Neuronal stem cell (in vitro differentiated cells): ENCODE results near the gene CORO1C.

ENCODE experiments used
- DNase-seq: peaks from one replicate; pipeline ENCODE4 v3.0.0-alpha.2; 2013; ENCODE audit warnings: low spot score
- H2AFZ ChIP-seq: one replicate; pipeline ENCODE4 v1.6.1; 2013; ENCODE audit warnings: mild to moderate bottlenecking, low read length, inconsistent platforms
- H2AK5ac ChIP-seq: 2 replicates; pipeline ENCODE4 v1.6.1; 2013; ENCODE audit warnings: low read depth, mild to moderate bottlenecking, inconsistent platforms, low read length, moderate library complexity, mixed read lengths
- H2BK120ac ChIP-seq: 2 replicates; pipeline ENCODE4 v1.6.1; 2013; ENCODE audit warnings: low read depth, mild to moderate bottlenecking, inconsistent platforms, low read length, moderate library complexity, mixed read lengths
- H2BK12ac ChIP-seq: one replicate; pipeline ENCODE4 v1.6.1; 2013; ENCODE audit warnings: low read length, inconsistent platforms
- H2BK15ac ChIP-seq: 2 replicates; pipeline ENCODE4 v1.6.1; 2013; ENCODE audit warnings: mild to moderate bottlenecking, low read length, inconsistent platforms, mixed read lengths
- H2BK5ac ChIP-seq: one replicate; pipeline ENCODE4 v1.6.1; 2013; ENCODE audit warnings: inconsistent platforms, mild to moderate bottlenecking, low read length, moderate library complexity
- H3K14ac ChIP-seq: one replicate; pipeline ENCODE4 v1.6.1; 2013; ENCODE audit warnings: low read length, inconsistent platforms
- H3K18ac ChIP-seq: 2 replicates; pipeline ENCODE4 v1.6.1; 2013; ENCODE audit warnings: low read length, inconsistent platforms
- H3K23ac ChIP-seq: 2 replicates; pipeline ENCODE4 v1.6.1; 2013; ENCODE audit warnings: low read depth, mild to moderate bottlenecking, mixed read lengths, low read length, inconsistent platforms; ENCODE audit not compliant: poor library complexity
- H3K27ac ChIP-seq: replicated peaks from 3 replicates; pipeline ENCODE4 v1.5.1; 2013; ENCODE audit warnings: low read length, inconsistent platforms
- H3K27me3 ChIP-seq, 3 experiments: 2 replicates each; pipeline ENCODE4 v1.6.1; 2013; ENCODE audit warnings: low read length in 3 of 3, mild to moderate bottlenecking in 2 of 3, inconsistent platforms in 1 of 3, low read depth in 1 of 3, mixed read lengths in 1 of 3, moderate library complexity in 1 of 3; ENCODE audit not compliant: control insufficient read depth in 3 of 3, insufficient read depth in 3 of 3
- H3K36me3 ChIP-seq, 2 donors: replicated peaks in 1 of 2; 2 replicates each; pipeline ENCODE4 v1.6.1; 2013; ENCODE audit warnings: low read length in 2 of 2; ENCODE audit not compliant: control insufficient read depth in 2 of 2, insufficient read depth in 2 of 2
- H3K4ac ChIP-seq: 2 replicates; pipeline ENCODE4 v1.6.1; 2013; ENCODE audit warnings: inconsistent platforms, mild to moderate bottlenecking, low read length, moderate library complexity
- H3K4me1 ChIP-seq, 2 donors: 1 replicate in 1 of 2; 2 replicates in 1 of 2; pipeline ENCODE4 v1.6.1; 2013; ENCODE audit warnings: low read length in 2 of 2, low read depth in 1 of 2; ENCODE audit not compliant: control insufficient read depth in 2 of 2, insufficient read depth in 1 of 2
- H3K4me2 ChIP-seq: one replicate; pipeline ENCODE4 v1.6.1; 2013; ENCODE audit warnings: mild to moderate bottlenecking, low read length, inconsistent platforms; ENCODE audit not compliant: insufficient read depth, poor library complexity, severe bottlenecking
- H3K4me3 ChIP-seq, 2 donors: 2 replicates each; pipeline ENCODE4 v1.5.1; 2013; ENCODE audit warnings: low read length in 2 of 2, mild to moderate bottlenecking in 2 of 2, inconsistent platforms in 1 of 2, moderate library complexity in 1 of 2
- H3K79me1 ChIP-seq: one replicate; pipeline ENCODE4 v1.6.1; 2013; ENCODE audit warnings: low read depth, mild to moderate bottlenecking, inconsistent platforms, low read length, moderate library complexity
- H3K9ac ChIP-seq: one replicate; pipeline ENCODE4 v1.6.1; 2013; ENCODE audit warnings: mild to moderate bottlenecking, low read depth, low read length, inconsistent platforms; ENCODE audit not compliant: poor library complexity
- H3K9me3 ChIP-seq, 2 donors: replicated peaks in 1 of 2; 2 replicates each; pipeline versions ENCODE3 to v1.6.1; 2013; ENCODE audit warnings: low read length in 2 of 2, mild to moderate bottlenecking in 2 of 2, inconsistent platforms in 1 of 2, low read depth in 1 of 2, mixed read lengths in 1 of 2, moderate library complexity in 1 of 2; ENCODE audit not compliant: control insufficient read depth in 2 of 2, insufficient read depth in 1 of 2
- H4K8ac ChIP-seq: one replicate; pipeline ENCODE4 v1.6.1; 2013; ENCODE audit warnings: low read depth, mild to moderate bottlenecking, inconsistent platforms, low read length, moderate library complexity
- H4K91ac ChIP-seq: one replicate; pipeline ENCODE4 v1.6.1; 2013; ENCODE audit warnings: low read length, low read depth, mild to moderate bottlenecking, inconsistent platforms; ENCODE audit not compliant: poor library complexity
- WGBS, 2 donors: extraction: QIAGEN DNeasy Blood & Tissue Kit; methylation state at CpG; one replicate each; pipeline ENCODE4 v1.1.7; 2013; ENCODE audit warnings: missing lambda C conversion rate in 2 of 2, mixed read lengths in 1 of 2; ENCODE audit not compliant: insufficient read length in 2 of 2, insufficient replicate concordance in 1 of 2; ENCODE audit errors: extremely low coverage in 2 of 2; 5-methylcytosine and 5-hydroxymethylcytosine counted together

Gene CORO1C

GRCh38 chr12:108711489-108712164 is 19.7 kb downstream of the CORO1C start:
- Histone ChIP-seq H2BK12ac (no peak overlapping the region), H2BK5ac (no peak overlapping the region), H3K4me2 (no peak overlapping the region), H3K4ac (no peak overlapping the region), H3K23ac (no peak overlapping the region), H3K27ac (no peak overlapping the region), H2BK15ac (no peak overlapping the region), H4K8ac (no peak overlapping the region), H2AFZ (no peak overlapping the region), H3K14ac (no peak overlapping the region), H2BK120ac (no peak overlapping the region), H3K9ac (no peak overlapping the region), H3K27me3 (no peaks in the 10 kb centered on the region), H3K4me1 (peaks cover 0 to 3% of the 10 kb centered on the region in 2 donors), H2AK5ac (no peak overlapping the region), H3K79me1 (peaks cover 5% of the 10 kb centered on the region), H3K18ac (no peak overlapping the region), H3K9me3 (peaks cover 0 to 3% of the 10 kb centered on the region in 2 donors), H3K36me3 (peaks cover 0 to 35% of the 10 kb centered on the region in 2 donors), H3K4me3 (no peak overlapping the region), H4K91ac (no peak overlapping the region)
- DNase-seq, result no peak
- no CpG with 5 or more reads among the region's 9 CpGs for WGBS, 2 donors

- Histone ChIP-seq H3K23ac (no peak overlapping the region), H4K8ac (no peak overlapping the region), H2AK5ac (no peak overlapping the region), H3K9ac (no peak overlapping the region), H3K27me3 (no peaks in the 10 kb centered on the region), H2BK120ac (no peak overlapping the region), H3K4me3 (no peak overlapping the region), H3K9me3 (no peaks in the 10 kb centered on the region), H2BK12ac (no peak overlapping the region), H2AFZ (no peak overlapping the region), H2BK5ac (no peak overlapping the region), H3K27ac (no peak overlapping the region), H3K4ac (no peak overlapping the region), H2BK15ac (no peak overlapping the region), H3K4me2 (no peak overlapping the region), H4K91ac (no peak overlapping the region), H3K4me1 (peaks cover 0 to under 1% of the 10 kb centered on the region in 2 donors), H3K18ac (no peak overlapping the region), H3K79me1 (peaks cover 5% of the 10 kb centered on the region), H3K14ac (no peak overlapping the region), H3K36me3 (peaks cover 0 to 33% of the 10 kb centered on the region in 2 donors)
- DNase-seq, result no peak
- WGBS, 2 donors, result no CpG with 5 or more reads among the region's 1 CpG
Observed at GRCh38 chr12:108709697-108710096, 21.6 kb downstream of the CORO1C start.

GRCh38 chr12:108704527-108704926 is 26.8 kb downstream of the CORO1C start:
- no peaks in the 10 kb centered on the region for H3K27me3 ChIP-seq
- WGBS, 2 donors, result no CpG with 5 or more reads among the region's 5 CpGs

GRCh38 chr12:108702595-108703320 is 28.6 kb downstream of the CORO1C start:
- Histone ChIP-seq H3K4me3 (no peak overlapping the region), H2BK120ac (no peak overlapping the region), H3K18ac (no peak overlapping the region), H3K4ac (no peak overlapping the region), H2AFZ (no peak overlapping the region), H2BK5ac (no peak overlapping the region), H3K23ac (no peak overlapping the region), H3K4me1 (peaks cover 23 to 30% of the 10 kb centered on the region in 2 donors), H4K8ac (no peak overlapping the region), H3K27ac (no peak overlapping the region), H2BK12ac (no peak overlapping the region), H3K79me1 (peaks cover 5% of the 10 kb centered on the region), H2BK15ac (no peak overlapping the region), H3K4me2 (no peak overlapping the region), H3K9me3 (no peaks in the 10 kb centered on the region), H3K9ac (no peak overlapping the region), H4K91ac (no peak overlapping the region), H3K14ac (no peak overlapping the region), H3K36me3 (peaks cover 8 to 66% of the 10 kb centered on the region in 2 donors), H3K27me3 (no peaks in the 10 kb centered on the region), H2AK5ac (no peak overlapping the region)
- no CpG with 5 or more reads among the region's 10 CpGs for WGBS, 2 donors
- no peak for DNase-seq

More at GRCh38 chr12:108704527-108704926, 26.8 kb downstream of the CORO1C start:
- no peak overlapping the region for H2BK12ac ChIP-seq
- no peak overlapping the region for H3K9ac ChIP-seq
- peaks cover 6 to 49% of the 10 kb centered on the region in 2 donors for H3K36me3 ChIP-seq
- peaks cover 23 to 30% of the 10 kb centered on the region in 2 donors for H3K4me1 ChIP-seq
- H4K8ac ChIP-seq, result no peak overlapping the region
- no peaks in the 10 kb centered on the region for H3K9me3 ChIP-seq
- H2AK5ac ChIP-seq, result no peak overlapping the region
- H3K4me3 ChIP-seq, result no peak overlapping the region
- no peak overlapping the region for H2AFZ ChIP-seq
- H3K4ac ChIP-seq, result no peak overlapping the region
- H3K18ac ChIP-seq, result no peak overlapping the region
- H2BK5ac ChIP-seq, result no peak overlapping the region
- no peak overlapping the region for H4K91ac ChIP-seq
- no peak overlapping the region for H3K23ac ChIP-seq
- no peak overlapping the region for H3K14ac ChIP-seq
- H2BK120ac ChIP-seq, result no peak overlapping the region
- no peak for DNase-seq
- H2BK15ac ChIP-seq, result no peak overlapping the region
- H3K79me1 ChIP-seq, result peaks cover 5% of the 10 kb centered on the region
- no peak overlapping the region for H3K4me2 ChIP-seq
- no peak overlapping the region for H3K27ac ChIP-seq
